ENCODE results near the gene EIF4E2.
A peak's percentile ranks its signal among the peaks of the same experiment; 100 is the strongest.

Gene EIF4E2

DNA sequence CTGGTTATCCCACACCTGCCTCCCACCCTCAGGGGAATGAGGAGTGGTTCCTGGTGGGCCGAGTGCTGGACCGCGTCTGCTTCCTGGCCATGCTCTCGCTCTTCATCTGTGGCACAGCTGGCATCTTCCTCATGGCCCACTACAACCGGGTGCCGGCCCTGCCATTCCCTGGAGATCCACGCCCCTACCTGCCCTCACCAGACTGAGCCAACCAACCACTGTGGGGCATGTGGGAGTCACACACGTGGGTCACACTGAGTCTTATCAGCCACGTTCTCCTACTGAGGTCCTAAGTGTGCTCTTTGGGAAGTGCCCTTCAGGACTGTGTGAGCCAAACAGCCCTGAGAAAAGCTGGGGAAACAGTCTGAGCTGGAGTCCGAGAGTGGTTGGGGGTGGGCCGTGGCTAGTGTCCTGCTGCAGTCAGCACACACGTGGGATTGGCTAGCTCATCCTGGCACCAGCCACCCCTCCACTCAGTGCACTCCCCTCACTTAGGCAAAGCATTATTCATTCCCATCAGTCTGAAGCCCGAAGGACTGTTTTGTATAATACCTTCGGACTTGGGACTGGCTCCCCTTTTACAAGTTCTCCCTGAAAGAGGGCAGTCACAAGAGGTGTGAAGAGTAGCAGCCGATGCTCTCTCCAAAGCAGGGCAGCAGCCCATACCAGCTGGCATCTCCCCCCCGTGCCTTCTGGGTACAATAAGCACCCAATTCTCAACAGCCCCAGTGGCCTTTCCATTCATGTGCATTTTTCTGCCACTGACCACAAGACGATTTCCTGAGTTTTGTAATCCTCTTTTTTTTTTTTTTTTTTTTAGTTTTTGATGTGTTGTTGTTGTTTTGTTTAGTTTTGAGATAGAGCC is 4.7 kb upstream of the EIF4E2 start:
- H3K4me2 ChIP-seq (ENCODE audit: low read length, poor library complexity, severe bottlenecking) = no peak overlapping the region
- H3K4ac ChIP-seq (ENCODE audit: low read depth in 1 of 2, low read length in 2 of 2) = no peak overlapping the region
- H2AK5ac ChIP-seq (ENCODE audit: low read length, severe bottlenecking) = no peak overlapping the region
- H3K36me3 ChIP-seq (ENCODE audit: control insufficient read depth in 1 of 2, insufficient read depth in 2 of 2, low read depth in 1 of 2, low read length in 2 of 2) = peaks cover 12 to 28% of the 10 kb centered on the region in 2 experiments
- 93% methylated on average over 16 of the region's 17 CpGs for WGBS
- no peak overlapping the region for H4K8ac ChIP-seq (ENCODE audit: low read length)
- H3K23ac ChIP-seq (ENCODE audit: low read length in 2 of 2) = no peak overlapping the region
- peaks cover 3% of the 10 kb centered on the region for H3K9me3 ChIP-seq (ENCODE audit: control insufficient read depth, low read length)
- H4K91ac ChIP-seq (ENCODE audit: low read length) = peak overlapping the region; percentile 23
- H2BK5ac ChIP-seq (ENCODE audit: low read depth, low read length, poor library complexity, severe bottlenecking) = no peak overlapping the region
- H3K4me1 ChIP-seq (ENCODE audit: control insufficient read depth, insufficient read depth, low read depth, low read length) = peaks cover 3% of the 10 kb centered on the region
- no peak overlapping the region for H3K18ac ChIP-seq (ENCODE audit: low read depth in 1 of 2, low read length in 2 of 2)
- H2AFZ ChIP-seq (ENCODE audit: low read depth, low read length) = no peak overlapping the region
- no peak overlapping the region for H3K9ac ChIP-seq (ENCODE audit: low read length)
- H3K4me3 ChIP-seq (ENCODE audit: insufficient read depth in 1 of 2, low read depth in 1 of 2, low read length in 2 of 2) = no peak overlapping the region
- H2BK12ac ChIP-seq (ENCODE audit: low read length in 2 of 2) = no peak overlapping the region
- H2BK15ac ChIP-seq (ENCODE audit: low read depth, poor library complexity, severe bottlenecking) = no peak overlapping the region
- no peak for DNase-seq
- H3K79me1 ChIP-seq (replicated peaks; ENCODE audit: low read length, poor library complexity, severe bottlenecking) = peaks cover 32% of the 10 kb centered on the region
- H2BK120ac ChIP-seq (ENCODE audit: low read depth, low read length) = no peak overlapping the region
- H3K14ac ChIP-seq (ENCODE audit: low read length in 2 of 2) = no peak overlapping the region
- no peak overlapping the region for H3K27ac ChIP-seq (ENCODE audit: low read length, poor library complexity, severe bottlenecking)
- peaks cover 0 to 1% of the 10 kb centered on the region in 2 experiments for H3K27me3 ChIP-seq (ENCODE audit: control insufficient read depth in 1 of 2, insufficient read depth in 1 of 2, low read length in 2 of 2)

DNA sequence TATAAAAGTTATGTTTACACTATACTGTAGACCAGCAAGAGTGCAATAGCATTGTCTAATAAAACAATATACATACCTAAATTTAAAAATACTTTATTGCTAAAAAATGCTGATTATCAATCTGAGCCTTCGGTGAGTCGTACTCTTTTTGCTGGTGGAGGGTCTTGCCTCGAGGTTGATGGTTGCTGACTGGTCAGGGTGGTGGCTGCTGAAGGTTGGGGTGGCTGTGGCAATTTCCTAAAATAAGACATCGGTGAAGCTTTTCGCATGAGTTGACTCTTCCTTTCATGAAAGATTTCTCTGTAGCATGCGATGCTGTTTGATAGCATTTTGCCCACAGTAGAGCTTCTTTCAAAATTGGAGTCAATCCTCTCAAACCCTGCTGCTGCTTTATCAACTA is 2.5 kb upstream of the EIF4E2 start:
- Histone ChIP-seq H3K9ac (ENCODE audit: low read length) (no peak overlapping the region), H3K27me3 (ENCODE audit: control insufficient read depth in 1 of 2, insufficient read depth in 1 of 2, low read length in 2 of 2) (no peaks in the 10 kb centered on the region), H4K8ac (ENCODE audit: low read length) (no peak overlapping the region), H3K4me1 (ENCODE audit: control insufficient read depth, insufficient read depth, low read depth, low read length) (peaks cover 7% of the 10 kb centered on the region), H2BK12ac (ENCODE audit: low read length in 2 of 2) (no peak overlapping the region), H3K79me1 (replicated peaks; ENCODE audit: low read length, poor library complexity, severe bottlenecking) (peaks cover 32% of the 10 kb centered on the region), H3K18ac (ENCODE audit: low read depth in 1 of 2, low read length in 2 of 2) (no peak overlapping the region), H2BK120ac (ENCODE audit: low read depth, low read length) (no peak overlapping the region), H3K4me2 (ENCODE audit: low read length, poor library complexity, severe bottlenecking) (no peak overlapping the region), H2BK5ac (ENCODE audit: low read depth, low read length, poor library complexity, severe bottlenecking) (no peak overlapping the region), H3K4ac (ENCODE audit: low read depth in 1 of 2, low read length in 2 of 2) (no peak overlapping the region), H2BK15ac (ENCODE audit: low read depth, poor library complexity, severe bottlenecking) (no peak overlapping the region), H2AK5ac (ENCODE audit: low read length, severe bottlenecking) (no peak overlapping the region), H3K4me3 (ENCODE audit: insufficient read depth in 1 of 2, low read depth in 1 of 2, low read length in 2 of 2) (no peak overlapping the region), H3K14ac (ENCODE audit: low read length in 2 of 2) (no peak overlapping the region), H3K23ac (ENCODE audit: low read length in 2 of 2) (no peak overlapping the region), H3K27ac (ENCODE audit: low read length, poor library complexity, severe bottlenecking) (no peak overlapping the region), H4K91ac (ENCODE audit: low read length) (no peak overlapping the region), H2AFZ (ENCODE audit: low read depth, low read length) (no peak overlapping the region), H3K9me3 (ENCODE audit: control insufficient read depth, low read length) (peaks cover 3% of the 10 kb centered on the region), H3K36me3 (ENCODE audit: control insufficient read depth in 1 of 2, insufficient read depth in 2 of 2, low read depth in 1 of 2, low read length in 2 of 2) (peaks cover 20 to 31% of the 10 kb centered on the region in 2 experiments)
- 100% methylated on average over 6 of the region's 6 CpGs for WGBS
- no peak for DNase-seq

GRCh38 chr2:232549655-232550353 is 685 bp upstream of the EIF4E2 start:
- Histone ChIP-seq H3K36me3 (ENCODE audit: control insufficient read depth in 1 of 2, insufficient read depth in 2 of 2, low read depth in 1 of 2, low read length in 2 of 2) (peaks cover 17 to 36% of the 10 kb centered on the region in 2 experiments), H3K4me2 (ENCODE audit: low read length, poor library complexity, severe bottlenecking) (peak overlapping the region; percentile 64), H2AK5ac (ENCODE audit: low read length, severe bottlenecking) (no peak overlapping the region), H4K8ac (ENCODE audit: low read length) (peak overlapping the region; percentile 63), H3K27ac (ENCODE audit: low read length, poor library complexity, severe bottlenecking) (peak overlapping the region; percentile 86), H3K4me1 (ENCODE audit: control insufficient read depth, insufficient read depth, low read depth, low read length) (peaks cover 7% of the 10 kb centered on the region), H2AFZ (ENCODE audit: low read depth, low read length) (peak overlapping the region; percentile 83), H4K91ac (ENCODE audit: low read length) (no peak overlapping the region), H3K23ac (ENCODE audit: low read length in 2 of 2) (no peak overlapping the region), H2BK15ac (ENCODE audit: low read depth, poor library complexity, severe bottlenecking) (no peak overlapping the region), H3K18ac (ENCODE audit: low read depth in 1 of 2, low read length in 2 of 2) (peak overlapping the region; percentile 74 to 97), H2BK12ac (ENCODE audit: low read length in 2 of 2) (no peak overlapping the region), H2BK5ac (ENCODE audit: low read depth, low read length, poor library complexity, severe bottlenecking) (no peak overlapping the region), H3K9ac (ENCODE audit: low read length) (peak overlapping the region; percentile 99), H3K14ac (ENCODE audit: low read length in 2 of 2) (peak overlapping the region in 1 of 2 experiments; percentile 87), H3K27me3 (ENCODE audit: control insufficient read depth in 1 of 2, insufficient read depth in 1 of 2, low read length in 2 of 2) (no peaks in the 10 kb centered on the region), H3K4me3 (ENCODE audit: insufficient read depth in 1 of 2, low read depth in 1 of 2, low read length in 2 of 2) (peak overlapping the region; percentile 85 to 98), H2BK120ac (ENCODE audit: low read depth, low read length) (no peak overlapping the region), H3K4ac (ENCODE audit: low read depth in 1 of 2, low read length in 2 of 2) (peak overlapping the region in 1 of 2 experiments; percentile 89), H3K9me3 (ENCODE audit: control insufficient read depth, low read length) (peaks cover 3% of the 10 kb centered on the region), H3K79me1 (replicated peaks; ENCODE audit: low read length, poor library complexity, severe bottlenecking) (peaks cover 26% of the 10 kb centered on the region)
- no peak for DNase-seq
- WGBS = 25% methylated on average over 14 of the region's 21 CpGs

DNA sequence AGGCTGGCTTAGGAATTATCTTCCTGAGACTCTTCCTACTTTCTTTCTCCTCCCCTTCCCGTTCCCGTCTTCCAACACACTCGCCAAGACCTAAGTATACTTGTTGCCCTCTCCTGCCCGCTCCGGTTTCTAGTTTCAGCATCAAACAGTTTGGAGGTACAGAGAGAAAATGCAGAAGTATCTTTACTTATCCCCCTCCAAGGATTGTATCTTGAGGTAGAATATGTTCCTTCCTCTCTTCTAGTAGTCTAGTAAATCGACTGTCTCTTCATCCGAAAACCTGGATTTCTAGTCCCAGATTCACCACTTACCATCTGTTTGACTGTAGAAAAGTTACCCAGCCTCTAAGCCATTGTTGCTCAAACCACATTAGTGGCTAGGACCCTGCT is 755 bp downstream of the EIF4E2 start:
- Histone ChIP-seq H3K4me1 (ENCODE audit: control insufficient read depth, insufficient read depth, low read depth, low read length) (peaks cover 4% of the 10 kb centered on the region), H3K4me3 (ENCODE audit: insufficient read depth in 1 of 2, low read depth in 1 of 2, low read length in 2 of 2) (peak overlapping the region; percentile 88 to 98), H3K23ac (ENCODE audit: low read length in 2 of 2) (no peak overlapping the region), H3K36me3 (ENCODE audit: control insufficient read depth in 1 of 2, insufficient read depth in 2 of 2, low read depth in 1 of 2, low read length in 2 of 2) (peaks cover 9 to 50% of the 10 kb centered on the region in 2 experiments), H2BK12ac (ENCODE audit: low read length in 2 of 2) (no peak overlapping the region), H3K27ac (ENCODE audit: low read length, poor library complexity, severe bottlenecking) (peak overlapping the region; percentile 60), H3K9me3 (ENCODE audit: control insufficient read depth, low read length) (peaks cover 3% of the 10 kb centered on the region), H2AK5ac (ENCODE audit: low read length, severe bottlenecking) (no peak overlapping the region), H4K91ac (ENCODE audit: low read length) (no peak overlapping the region), H2AFZ (ENCODE audit: low read depth, low read length) (peak overlapping the region; percentile 36), H2BK15ac (ENCODE audit: low read depth, poor library complexity, severe bottlenecking) (no peak overlapping the region), H3K4ac (ENCODE audit: low read depth in 1 of 2, low read length in 2 of 2) (peak overlapping the region; percentile 80 to 81), H3K4me2 (ENCODE audit: low read length, poor library complexity, severe bottlenecking) (peak overlapping the region; percentile 67), H4K8ac (ENCODE audit: low read length) (peak overlapping the region; percentile 89), H2BK5ac (ENCODE audit: low read depth, low read length, poor library complexity, severe bottlenecking) (no peak overlapping the region), H3K27me3 (ENCODE audit: control insufficient read depth in 1 of 2, insufficient read depth in 1 of 2, low read length in 2 of 2) (no peaks in the 10 kb centered on the region), H3K9ac (ENCODE audit: low read length) (peak overlapping the region; percentile 99), H3K79me1 (replicated peaks; ENCODE audit: low read length, poor library complexity, severe bottlenecking) (peaks cover 21% of the 10 kb centered on the region), H3K14ac (ENCODE audit: low read length in 2 of 2) (peak overlapping the region in 1 of 2 experiments; percentile 92), H2BK120ac (ENCODE audit: low read depth, low read length) (no peak overlapping the region), H3K18ac (ENCODE audit: low read depth in 1 of 2, low read length in 2 of 2) (peak overlapping the region in 1 of 2 experiments; percentile 89)
- 46% methylated on average over 2 of the region's 7 CpGs for WGBS
- DNase-seq = no peak

All from mesenchymal stem cell (in vitro differentiated cells and primary cell).